GM04503 (cell line): ENCODE data around the gene SYNRG.

Source experiments
- DNase-seq: peaks from one replicate; pipeline ENCODE4 v3.0.0-alpha.2; 2012; ENCODE audit warnings: low read depth

SYNRG gene

DNA sequence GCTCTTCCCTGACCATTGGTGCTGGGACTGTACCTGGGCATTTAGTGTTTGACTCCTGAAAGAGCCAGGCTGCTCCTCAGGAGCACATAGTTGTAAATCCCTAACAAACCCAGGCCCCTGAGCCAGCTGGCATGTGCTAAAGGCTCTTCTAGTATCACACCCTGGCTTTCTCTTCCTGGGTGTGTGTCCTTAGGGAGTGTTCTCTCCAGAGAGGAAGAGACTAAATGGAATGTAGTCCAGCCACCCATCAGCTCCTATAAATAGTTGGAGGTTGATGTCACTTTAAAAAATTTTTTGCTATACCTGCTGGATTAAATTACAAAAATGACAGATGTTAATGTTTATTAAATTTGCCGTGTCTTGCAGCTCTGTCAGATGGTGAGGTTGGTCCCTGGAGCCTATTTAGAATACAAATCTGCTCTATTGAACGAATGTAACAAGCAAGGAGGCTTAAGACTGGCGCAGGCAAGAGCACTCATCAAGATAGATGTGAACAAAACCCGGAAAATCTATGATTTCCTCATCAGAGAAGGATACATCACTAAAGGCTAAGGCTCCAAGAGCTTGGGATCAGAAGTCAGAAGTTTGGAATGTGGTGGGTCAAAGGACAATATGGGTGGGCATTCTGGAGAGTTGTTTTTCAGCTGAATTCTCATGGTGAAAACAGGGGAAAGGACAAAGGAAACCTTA is 132.6 kb downstream of the SYNRG start:
- no peak for DNase-seq

DNA sequence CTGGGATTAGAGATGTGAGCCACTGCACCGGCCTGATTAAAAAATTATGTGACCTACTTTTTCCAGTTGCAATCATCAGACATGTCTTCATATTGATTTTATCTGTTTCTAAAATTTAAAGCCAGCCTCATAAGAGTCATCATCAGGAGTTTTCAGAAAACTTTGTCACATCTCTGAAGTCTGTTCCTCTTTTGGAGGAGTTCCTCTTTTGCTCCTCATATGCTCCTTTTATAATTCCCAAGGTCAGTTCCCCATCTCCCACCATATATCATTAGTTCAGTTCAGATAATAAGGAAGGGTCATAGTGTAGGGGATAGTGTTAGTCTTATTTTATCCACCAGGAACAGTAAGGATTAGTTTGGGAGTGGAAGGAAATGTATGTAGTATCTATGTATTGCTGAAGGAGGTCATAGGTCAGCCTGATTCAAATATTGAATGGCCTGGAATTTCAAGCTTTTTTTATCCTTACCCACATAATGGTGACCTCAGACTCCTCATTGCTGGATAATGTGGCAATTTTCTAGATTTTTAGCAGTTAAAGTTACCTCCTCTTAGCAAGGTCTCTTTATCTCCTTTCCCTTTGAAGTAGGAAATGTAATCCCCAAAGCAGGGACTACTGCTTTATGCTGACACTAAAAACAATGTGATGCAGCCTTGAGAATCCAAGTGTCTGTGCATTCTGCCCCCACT is 133.3 kb downstream of the SYNRG start:
- no peak for DNase-seq

DNA sequence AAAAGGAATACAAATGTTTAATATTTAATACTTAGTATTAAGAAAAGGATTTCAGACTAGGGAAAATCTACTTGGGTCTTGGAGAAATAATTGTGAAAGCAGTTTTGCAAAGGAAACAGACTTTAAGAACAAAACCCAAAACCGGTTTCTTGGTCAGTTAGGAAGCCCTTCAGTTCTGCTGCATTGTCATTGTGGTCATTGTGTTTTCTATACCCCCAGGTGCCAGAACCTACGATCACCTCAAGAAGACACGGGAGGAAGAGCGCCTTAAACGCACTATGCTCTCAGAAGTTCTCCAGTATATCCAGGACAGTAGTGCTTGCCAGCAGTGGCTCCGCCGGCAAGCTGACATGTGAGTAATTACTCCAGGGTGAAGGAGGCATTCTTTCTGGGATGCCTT is 139.0 kb downstream of the SYNRG start:
- no peak for DNase-seq

DNA sequence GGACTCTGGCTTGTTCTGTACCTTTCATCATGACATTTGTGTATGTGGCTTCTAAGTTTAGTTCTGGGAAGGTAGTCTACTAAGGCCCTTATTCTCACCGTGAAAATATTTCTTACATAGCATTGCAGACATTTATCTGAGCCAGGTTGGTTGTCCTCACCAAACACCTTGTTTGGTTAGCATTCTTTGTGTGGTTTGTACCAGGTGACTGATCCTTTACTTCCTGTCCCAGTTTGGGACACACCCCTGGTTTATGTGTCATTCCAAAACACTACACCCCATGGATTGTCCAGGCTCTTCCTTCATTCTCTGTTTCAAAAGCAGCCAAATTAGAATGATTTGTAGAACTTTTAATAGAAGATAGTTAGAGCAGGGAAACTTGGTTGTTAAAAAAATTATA is 142.7 kb downstream of the SYNRG start:
- no peak for DNase-seq

DNA sequence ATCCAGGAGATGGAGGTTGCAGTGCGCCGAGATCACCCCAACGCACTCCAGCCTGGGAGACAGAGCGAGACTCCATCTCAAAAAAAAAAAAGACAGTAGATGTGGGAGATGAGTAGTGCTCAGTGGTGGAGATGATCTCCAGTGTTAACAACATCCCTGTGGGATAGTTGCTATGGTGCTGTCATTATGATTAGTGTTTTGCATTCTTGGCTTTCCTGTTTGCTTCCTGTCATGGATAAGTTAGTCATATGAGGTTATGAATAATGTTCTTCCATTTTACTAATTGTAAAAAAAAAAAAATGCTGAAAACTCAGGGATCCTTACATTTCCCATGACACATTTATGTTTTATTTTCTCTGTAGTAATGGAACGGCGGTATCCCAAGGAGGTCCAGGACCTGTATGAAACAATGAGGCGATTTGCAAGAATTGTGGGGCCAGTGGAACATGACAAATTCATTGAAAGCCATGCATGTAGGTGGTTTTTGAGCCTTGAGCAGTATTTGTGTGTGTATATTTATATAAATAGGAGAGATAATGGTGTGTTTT is 144.1 kb downstream of the SYNRG start:
- peak; percentile 64 for DNase-seq
